Endothelial cell of umbilical vein (primary cell): ENCODE data around the gene CIDEA. TPM values are rescaled to one million over a fixed set of nuclear protein-coding genes. Genes with fewer than 3 reads are reported as not detected.

Experiments
- BruUV-seq: library from RNA; stranded (reverse); fragments of 400-500 nt; replicated peaks from 2 replicates; lab custom pipeline; 2021; lab: Mats Ljungman, UMichigan
- CTCF ChIA-PET: fragments of 300-600, 350-600 bp; sonication (Branson Sonifier 250); formaldehyde crosslinking; loops from one replicate; lab custom pipeline; 2021; ENCODE audit warnings: antibody characterized with exemption, inconsistent platforms; lab: Charles Lee
- POLR2A ChIA-PET: fragments of 300-600, 350-600 bp; sonication (Branson Sonifier 250); formaldehyde crosslinking; loops from one replicate; lab custom pipeline; 2021; ENCODE audit warnings: antibody characterized with exemption, inconsistent platforms; lab: Charles Lee
- DNase-seq: peaks from one replicate; pipeline ENCODE4 v3.0.0-alpha.2; 2011; ENCODE audit warnings: low read depth, low spot score
- FAIRE-seq: peaks from 2 replicates; lab custom pipeline; 2011; peaks lifted over from hg19 to GRCh38; lab: Jason Lieb, UNC
- H2AFZ ChIP-seq: 2 replicates; pipeline ENCODE4 v1.6.0; 2012; ENCODE audit warnings: low read depth, low read length, control low read depth, inconsistent platforms
- H3K27ac ChIP-seq: 2 replicates; pipeline ENCODE4 v1.5.1; 2011; ENCODE audit warnings: low read depth, mild to moderate bottlenecking, control low read depth, low read length, moderate library complexity; ENCODE audit not compliant: insufficient read depth
- H3K27me3 ChIP-seq, 2 experiments: 2 replicates each; pipeline versions ENCODE4 v1.6.0 to v1.6.1; 2011; ENCODE audit warnings: low read length in 2 of 2, mixed read lengths in 1 of 2; ENCODE audit not compliant: control insufficient read depth in 2 of 2, insufficient read depth in 2 of 2
- H3K36me3 ChIP-seq, 2 experiments: 2 replicates in 1 of 2; 3 replicates in 1 of 2; pipeline ENCODE4 v1.5.1; 2011; ENCODE audit warnings: low read length in 2 of 2, mild to moderate bottlenecking in 1 of 2, moderate library complexity in 1 of 2; ENCODE audit not compliant: control insufficient read depth in 2 of 2, insufficient read depth in 2 of 2; ENCODE audit errors: extremely low read depth in 1 of 2
- H3K4me1 ChIP-seq: 3 replicates; pipeline ENCODE4 v1.5.1; 2011; ENCODE audit warnings: mild to moderate bottlenecking, low read length; ENCODE audit not compliant: control insufficient read depth, insufficient read depth; ENCODE audit errors: extremely low read depth
- H3K4me2 ChIP-seq: 2 replicates; pipeline ENCODE4 v1.6.1; 2011; ENCODE audit warnings: low read length, control low read depth, mixed read lengths; ENCODE audit not compliant: insufficient read depth
- H3K4me3 ChIP-seq, 3 experiments: fragments of 200-600 bp in 1 of 3; sonication (generic), shearing (Covaris generic) in 1 of 3; replicated peaks in 1 of 3; 2 replicates each; pipeline ENCODE4 v1.5.1; 2011 to 2016; ENCODE audit warnings: control low read depth in 3 of 3, low read length in 3 of 3, mild to moderate bottlenecking in 2 of 3, inconsistent platforms in 1 of 3, low read depth in 1 of 3, moderate library complexity in 1 of 3; ENCODE audit not compliant: insufficient read depth in 1 of 3
- H3K79me2 ChIP-seq: 2 replicates; pipeline ENCODE4 v1.6.0; 2012; ENCODE audit warnings: low read length, inconsistent platforms; ENCODE audit not compliant: control insufficient read depth, insufficient read depth
- H3K9ac ChIP-seq: replicated peaks from 2 replicates; pipeline ENCODE3; 2011; ENCODE audit warnings: low read length, control low read depth; ENCODE audit not compliant: insufficient read depth; ENCODE audit errors: extremely low read depth
- H3K9me1 ChIP-seq: replicated peaks from 3 replicates; pipeline ENCODE4 v1.6.0; 2011; ENCODE audit warnings: mild to moderate bottlenecking, low read length; ENCODE audit not compliant: control insufficient read depth, insufficient read depth; ENCODE audit errors: extremely low read depth
- H3K9me3 ChIP-seq: replicated peaks from 2 replicates; pipeline ENCODE4 v1.5.1; 2012; ENCODE audit warnings: low read length, inconsistent platforms; ENCODE audit not compliant: control insufficient read depth, insufficient read depth
- H4K20me1 ChIP-seq: replicated peaks from 2 replicates; pipeline ENCODE3; 2011; ENCODE audit warnings: mild to moderate bottlenecking, low read length; ENCODE audit not compliant: control insufficient read depth, insufficient read depth; ENCODE audit errors: extremely low read depth
- EZH2 ChIP-seq: IDR thresholded peaks from 2 replicates; pipeline ENCODE4 v1.6.1; 2012; ENCODE audit warnings: borderline replicate concordance, low read depth, mild to moderate bottlenecking, moderate library complexity, low read length, inconsistent platforms; ENCODE audit not compliant: severe bottlenecking
- FOS ChIP-seq: IDR thresholded peaks from 2 replicates; pipeline ENCODE4 v1.6.1; 2011; ENCODE audit warnings: mild to moderate bottlenecking, low read length, moderate library complexity, borderline replicate concordance; ENCODE audit not compliant: insufficient read depth
- GATA2 ChIP-seq: IDR thresholded peaks from 2 replicates; pipeline ENCODE4 v1.7.0; 2011; ENCODE audit warnings: low read depth, mild to moderate bottlenecking, moderate library complexity, mixed read lengths, low read length; ENCODE audit not compliant: insufficient read length, insufficient read depth
- JUN ChIP-seq: IDR thresholded peaks from 2 replicates; pipeline ENCODE4 v1.6.1; 2011; ENCODE audit warnings: borderline replicate concordance, low read depth; ENCODE audit not compliant: insufficient read length, insufficient read depth
- MYC ChIP-seq: IDR thresholded peaks from one replicate; pipeline ENCODE4 v1.6.1; 2011; ENCODE audit warnings: mild to moderate bottlenecking, low read depth, low read length
- POLR2A ChIP-seq: IDR thresholded peaks from 2 replicates; pipeline ENCODE4 v1.6.1; 2012; ENCODE audit warnings: low read depth, mild to moderate bottlenecking, control low read depth, low read length
- POLR2AphosphoS5 ChIP-seq: IDR thresholded peaks from 2 replicates; pipeline ENCODE4 v1.6.1; 2012; ENCODE audit warnings: low read depth, mild to moderate bottlenecking, control low read depth, low read length, moderate library complexity; ENCODE audit not compliant: insufficient read depth
- dilution Hi-C: fragments of 300-500 bp; cut with MboI; formaldehyde crosslinking; loops from one replicate; pipeline ENCODE4 v1.15.0; 2019; ENCODE audit warnings: low sequenced_read_pairs; ENCODE audit not compliant: extremely low pct_ligation_motif_present
- intact Hi-C: fragments of 100-400 bp; cut with micrococcal nuclease; formaldehyde crosslinking; loops from one replicate; pipeline ENCODE4 v1.10.0; 2022
- polyA plus RNA-seq, 4 experiments: library from polyadenylated mRNA; depleted of rRNA in 3 of 4; stranded (reverse) in 3 of 4; unstranded in 1 of 4; fragments of >200 nt; gene quantifications; 2 replicates each; pipeline versions ENCODE4 v1.2.1 to v1.2.3, GENCODE V29; 2011 to 2012; ENCODE audit warnings: missing spikeins in 1 of 4
- total RNA-seq: library from RNA; stranded (reverse); gene quantifications from 2 replicates; pipeline ENCODE4 v1.2.3, GENCODE V29; 2021
- TF ChIP-seq, protein P1 (sequence below): IDR thresholded peaks from 2 replicates; pipeline ENCODE4 v1.6.1; 2011; ENCODE audit not compliant: insufficient read depth, insufficient read length
- TF ChIP-seq, protein P2 (sequence below), 2 donors: IDR thresholded peaks; 1 replicate in 1 of 2; 2 replicates in 1 of 2; pipeline ENCODE4 v1.5.1; 2011; ENCODE audit warnings: low read length in 2 of 2, mild to moderate bottlenecking in 2 of 2, moderate library complexity in 2 of 2, control low read depth in 1 of 2, inconsistent platforms in 1 of 2, low read depth in 1 of 2; ENCODE audit not compliant: insufficient read depth in 1 of 2; ENCODE audit errors: extremely low read depth in 1 of 2

Gene CIDEA
- total and polyA plus RNA-seq, 2 donors (not counting 3 experiments of a cell fraction or from before 2014, with no cell fraction given): 0.42 TPM; not detected in 1

DNA sequence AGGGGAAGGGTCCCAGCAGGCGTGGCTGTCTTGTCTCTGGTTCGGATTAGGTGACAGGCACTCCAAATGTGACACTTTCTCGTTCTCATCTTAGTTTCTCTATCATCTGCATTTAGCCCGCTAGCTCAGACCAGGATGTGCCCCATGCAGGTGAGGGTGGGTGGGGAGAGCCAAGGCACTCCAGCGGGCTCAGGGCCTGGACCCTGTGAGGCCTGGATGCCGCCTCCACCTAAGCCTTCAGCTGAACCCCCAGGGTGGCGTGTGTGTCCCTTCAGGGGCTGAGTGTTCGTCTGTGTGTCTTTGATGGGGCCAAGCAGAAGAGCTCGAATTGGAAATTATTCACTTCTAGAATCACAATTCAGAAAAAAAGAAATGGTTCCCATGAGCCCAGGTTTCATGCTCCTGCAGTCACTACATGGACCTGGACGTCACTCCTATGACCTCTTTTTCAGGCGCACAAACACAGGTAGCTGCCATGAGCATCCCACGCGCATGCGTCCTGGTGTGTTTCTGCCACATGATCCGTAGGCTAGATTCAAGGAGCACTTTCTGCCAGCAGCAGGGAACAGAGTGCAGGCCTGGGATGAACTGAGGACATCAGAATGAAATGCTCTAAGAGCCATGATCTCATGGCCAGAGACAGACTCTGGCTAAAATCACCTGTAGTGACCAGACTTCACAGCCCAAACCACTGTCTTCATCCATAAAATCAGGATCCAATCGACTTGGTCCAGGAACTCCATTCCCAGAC lies 25.8 kb downstream of the CIDEA start:
- Histone ChIP-seq H3K9me1 (no peaks in the 10 kb centered on the region), H3K4me2 (peak overlapping the region; percentile 37), H3K4me1 (peaks cover 34% of the 10 kb centered on the region), H3K27me3 (no peaks in the 10 kb centered on the region), H2AFZ (no peak overlapping the region), H3K36me3 (no peaks in the 10 kb centered on the region), H3K9ac (peak overlapping the region; percentile 47), H3K27ac (peak overlapping the region; percentile 89), H4K20me1 (no peaks in the 10 kb centered on the region), H3K79me2 (no peaks in the 10 kb centered on the region), H3K4me3 (no peak overlapping the region), H3K9me3 (no peaks in the 10 kb centered on the region)
- TF ChIP-seq FOS (no peak), JUN (no peak), EZH2 (no peak), GATA2 (no peak), MYC (no peak), POLR2AphosphoS5 (no peak), POLR2A (no peak)
- TF ChIP-seq, protein P1, sequence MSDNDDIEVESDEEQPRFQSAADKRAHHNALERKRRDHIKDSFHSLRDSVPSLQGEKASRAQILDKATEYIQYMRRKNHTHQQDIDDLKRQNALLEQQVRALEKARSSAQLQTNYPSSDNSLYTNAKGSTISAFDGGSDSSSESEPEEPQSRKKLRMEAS: no peak
- TF ChIP-seq, protein P2, sequence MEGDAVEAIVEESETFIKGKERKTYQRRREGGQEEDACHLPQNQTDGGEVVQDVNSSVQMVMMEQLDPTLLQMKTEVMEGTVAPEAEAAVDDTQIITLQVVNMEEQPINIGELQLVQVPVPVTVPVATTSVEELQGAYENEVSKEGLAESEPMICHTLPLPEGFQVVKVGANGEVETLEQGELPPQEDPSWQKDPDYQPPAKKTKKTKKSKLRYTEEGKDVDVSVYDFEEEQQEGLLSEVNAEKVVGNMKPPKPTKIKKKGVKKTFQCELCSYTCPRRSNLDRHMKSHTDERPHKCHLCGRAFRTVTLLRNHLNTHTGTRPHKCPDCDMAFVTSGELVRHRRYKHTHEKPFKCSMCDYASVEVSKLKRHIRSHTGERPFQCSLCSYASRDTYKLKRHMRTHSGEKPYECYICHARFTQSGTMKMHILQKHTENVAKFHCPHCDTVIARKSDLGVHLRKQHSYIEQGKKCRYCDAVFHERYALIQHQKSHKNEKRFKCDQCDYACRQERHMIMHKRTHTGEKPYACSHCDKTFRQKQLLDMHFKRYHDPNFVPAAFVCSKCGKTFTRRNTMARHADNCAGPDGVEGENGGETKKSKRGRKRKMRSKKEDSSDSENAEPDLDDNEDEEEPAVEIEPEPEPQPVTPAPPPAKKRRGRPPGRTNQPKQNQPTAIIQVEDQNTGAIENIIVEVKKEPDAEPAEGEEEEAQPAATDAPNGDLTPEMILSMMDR (IDR thresholded peaks at IDR 0.05; ENCODE audit: extremely low read depth in 1 of 2, insufficient read depth in 1 of 2, low read depth in 1 of 2, low read length in 2 of 2): no peak
- POLR2A ChIA-PET: interaction anchor here (0.6 to 3.4 kb wide), 5 partner anchors 10 to 28 kb away, joined by 3 to 46 read pairs (median 4); partner anchors contain the start of gene TUBB6
- no peak for DNase-seq
- BruUV-seq: no TSS peak
- intact Hi-C loops (loop anchor here (1.0 to 10.0 kb wide), 4 partner anchors 16 to 375 kb away; partner anchors contain the start of genes AFG3L2, SPIRE1 and TUBB6), dilution Hi-C loops (no loop called here)
- CTCF ChIA-PET: interaction anchor here (1.2 to 4.2 kb wide), 5 partner anchors 8 to 48 kb away, joined by 6 to 23 read pairs (median 7); no protein-coding TSS in a partner anchor
- no peak for FAIRE-seq
